ENCODE results near the gene DACH1. TPM values are rescaled to one million over a fixed set of nuclear protein-coding genes. Genes with fewer than 3 reads are reported as not detected.

Gene DACH1
- total and polyA plus RNA-seq, 2 donors (not counting 3 experiments of a cell fraction or from before 2014, with no cell fraction given) = 8.6 to 28.3 TPM

- dilution Hi-C loops (cut with MboI; ENCODE audit: extremely low pct_ligation_motif_present, low sequenced_read_pairs) (no loop called here), intact Hi-C loops (cut with micrococcal nuclease) (no loop called here)
- no peaks in the 10 kb centered on the region for H4K20me1 ChIP-seq (replicated peaks; ENCODE audit: control insufficient read depth, extremely low read depth, insufficient read depth, low read length)
- H3K4me2 ChIP-seq (ENCODE audit: insufficient read depth, low read length) = no peak overlapping the region
- H3K79me2 ChIP-seq (ENCODE audit: control insufficient read depth, insufficient read depth, low read length) = no peaks in the 10 kb centered on the region
- no peak overlapping the region for H3K4me3 ChIP-seq (replicated peaks in 1 of 3; ENCODE audit: insufficient read depth in 1 of 3, low read depth in 1 of 3, low read length in 3 of 3)
- ChIA-PET CTCF (no interaction called here), POLR2A (no interaction called here)
- H3K27me3 ChIP-seq (ENCODE audit: control insufficient read depth in 2 of 2, insufficient read depth in 2 of 2, low read length in 2 of 2) = no peaks in the 10 kb centered on the region
- DNase-seq (ENCODE audit: low read depth, low spot score) = no peak
- TF ChIP-seq CTCF (IDR thresholded peaks at IDR 0.05; ENCODE audit: extremely low read depth in 1 of 2, insufficient read depth in 1 of 2, low read depth in 1 of 2, low read length in 2 of 2) (no peak), JUN (IDR thresholded peaks at IDR 0.05; ENCODE audit: borderline replicate concordance, insufficient read depth, insufficient read length, low read depth) (no peak), MYC (IDR thresholded peaks at IDR 0.05; ENCODE audit: low read depth, low read length) (no peak), EZH2 (IDR thresholded peaks at IDR 0.05; ENCODE audit: borderline replicate concordance, low read depth, low read length, severe bottlenecking) (no peak), POLR2AphosphoS5 (IDR thresholded peaks at IDR 0.05; ENCODE audit: insufficient read depth, low read depth, low read length) (no peak)
- no peak overlapping the region for H3K27ac ChIP-seq (ENCODE audit: insufficient read depth, low read depth, low read length)
- no peaks in the 10 kb centered on the region for H3K9me3 ChIP-seq (replicated peaks; ENCODE audit: control insufficient read depth, insufficient read depth, low read length)
- H2AFZ ChIP-seq (ENCODE audit: low read depth, low read length) = peak overlapping the region; percentile 47
- BruUV-seq (replicated peaks) = no TSS peak
- no peak for FAIRE-seq
- no peaks in the 10 kb centered on the region for H3K36me3 ChIP-seq (ENCODE audit: control insufficient read depth in 2 of 2, extremely low read depth in 1 of 2, insufficient read depth in 2 of 2, low read length in 2 of 2)
- no peak overlapping the region for H3K9ac ChIP-seq (replicated peaks; ENCODE audit: extremely low read depth, insufficient read depth, low read length)
- H3K9me1 ChIP-seq (replicated peaks; ENCODE audit: control insufficient read depth, extremely low read depth, insufficient read depth, low read length) = no peaks in the 10 kb centered on the region
- H3K4me1 ChIP-seq (ENCODE audit: control insufficient read depth, extremely low read depth, insufficient read depth, low read length) = no peaks in the 10 kb centered on the region
Observed at GRCh38 chr13:71460211-71460610, 406.8 kb downstream of the DACH1 start.

GRCh38 chr13:71459708-71460107, 407.3 kb downstream of the DACH1 start:
- Histone ChIP-seq H3K79me2 (ENCODE audit: control insufficient read depth, insufficient read depth, low read length) (no peaks in the 10 kb centered on the region), H3K36me3 (ENCODE audit: control insufficient read depth in 2 of 2, extremely low read depth in 1 of 2, insufficient read depth in 2 of 2, low read length in 2 of 2) (no peaks in the 10 kb centered on the region), H3K4me3 (replicated peaks in 1 of 3; ENCODE audit: insufficient read depth in 1 of 3, low read depth in 1 of 3, low read length in 3 of 3) (no peak overlapping the region), H3K9ac (replicated peaks; ENCODE audit: extremely low read depth, insufficient read depth, low read length) (no peak overlapping the region), H3K9me3 (replicated peaks; ENCODE audit: control insufficient read depth, insufficient read depth, low read length) (no peaks in the 10 kb centered on the region), H3K27me3 (ENCODE audit: control insufficient read depth in 2 of 2, insufficient read depth in 2 of 2, low read length in 2 of 2) (no peaks in the 10 kb centered on the region), H3K9me1 (replicated peaks; ENCODE audit: control insufficient read depth, extremely low read depth, insufficient read depth, low read length) (no peaks in the 10 kb centered on the region), H2AFZ (ENCODE audit: low read depth, low read length) (no peak overlapping the region), H3K27ac (ENCODE audit: insufficient read depth, low read depth, low read length) (no peak overlapping the region), H3K4me1 (ENCODE audit: control insufficient read depth, extremely low read depth, insufficient read depth, low read length) (no peaks in the 10 kb centered on the region), H3K4me2 (ENCODE audit: insufficient read depth, low read length) (no peak overlapping the region), H4K20me1 (replicated peaks; ENCODE audit: control insufficient read depth, extremely low read depth, insufficient read depth, low read length) (no peaks in the 10 kb centered on the region)
- ChIA-PET CTCF (no interaction called here), POLR2A (no interaction called here)
- FAIRE-seq (no peak), DNase-seq (ENCODE audit: low read depth, low spot score) (no peak)
- BruUV-seq (replicated peaks) = no TSS peak
- dilution Hi-C loops (cut with MboI; ENCODE audit: extremely low pct_ligation_motif_present, low sequenced_read_pairs) (no loop called here), intact Hi-C loops (cut with micrococcal nuclease) (no loop called here)
- TF ChIP-seq JUN (IDR thresholded peaks at IDR 0.05; ENCODE audit: borderline replicate concordance, insufficient read depth, insufficient read length, low read depth) = no peak
- no peak for TF ChIP-seq CTCF (IDR thresholded peaks at IDR 0.05; ENCODE audit: extremely low read depth in 1 of 2, insufficient read depth in 1 of 2, low read depth in 1 of 2, low read length in 2 of 2)
- no peak for TF ChIP-seq POLR2A (IDR thresholded peaks at IDR 0.05; ENCODE audit: low read depth, low read length)
- TF ChIP-seq FOS (IDR thresholded peaks at IDR 0.05; ENCODE audit: borderline replicate concordance, insufficient read depth, low read length) = no peak
- no peak for TF ChIP-seq POLR2AphosphoS5 (IDR thresholded peaks at IDR 0.05; ENCODE audit: insufficient read depth, low read depth, low read length)
- TF ChIP-seq GATA2 (IDR thresholded peaks at IDR 0.05; ENCODE audit: insufficient read depth, insufficient read length, low read depth, low read length) = no peak
- TF ChIP-seq EZH2 (IDR thresholded peaks at IDR 0.05; ENCODE audit: borderline replicate concordance, low read depth, low read length, severe bottlenecking) = no peak
- no peak for TF ChIP-seq MAX (IDR thresholded peaks at IDR 0.05; ENCODE audit: insufficient read depth, insufficient read length)
- no peak for TF ChIP-seq MYC (IDR thresholded peaks at IDR 0.05; ENCODE audit: low read depth, low read length)

All from endothelial cell of umbilical vein (primary cell).